H9 (cell line): Measurements from ENCODE around the gene OR52H1. TPM values are rescaled to one million over a fixed set of nuclear protein-coding genes. Genes with fewer than 3 reads are reported as not detected.

Experiments used
- DNase-seq: peaks from one replicate; pipeline ENCODE4 v3.0.0-alpha.2; 2017
- H2AFZ ChIP-seq: one replicate; pipeline ENCODE4 v1.6.1; 2013; ENCODE audit warnings: mild to moderate bottlenecking, low read length, control low read depth, moderate library complexity
- H2AK5ac ChIP-seq: 2 replicates; pipeline ENCODE4 v1.6.1; 2013; ENCODE audit warnings: low read length, control low read depth, mixed read lengths; ENCODE audit not compliant: insufficient read length
- H2BK120ac ChIP-seq: one replicate; pipeline ENCODE4 v1.6.1; 2013; ENCODE audit warnings: low read depth, mild to moderate bottlenecking, low read length, control low read depth, inconsistent platforms; ENCODE audit not compliant: poor library complexity, severe bottlenecking
- H2BK12ac ChIP-seq: 2 replicates; pipeline ENCODE4 v1.6.1; 2013; ENCODE audit warnings: low read length, control low read depth, mixed read lengths, low read depth; ENCODE audit not compliant: insufficient read length
- H2BK15ac ChIP-seq: 2 replicates; pipeline ENCODE4 v1.6.1; 2013; ENCODE audit warnings: low read depth, low read length, control low read depth
- H2BK20ac ChIP-seq: one replicate; pipeline ENCODE4 v1.6.1; 2013; ENCODE audit warnings: low read depth, mild to moderate bottlenecking, low read length, control low read depth, inconsistent platforms; ENCODE audit not compliant: poor library complexity, severe bottlenecking
- H2BK5ac ChIP-seq: 2 replicates; pipeline ENCODE4 v1.6.1; 2013; ENCODE audit warnings: low read length, control low read depth, mixed read lengths; ENCODE audit not compliant: insufficient read length
- H3K14ac ChIP-seq: 2 replicates; pipeline ENCODE4 v1.6.1; 2013; ENCODE audit warnings: low read length, control low read depth; ENCODE audit not compliant: insufficient read depth
- H3K18ac ChIP-seq: 2 replicates; pipeline ENCODE4 v1.6.1; 2013; ENCODE audit warnings: low read depth, mild to moderate bottlenecking, mixed read lengths, low read length, control low read depth; ENCODE audit not compliant: insufficient read length
- H3K23ac ChIP-seq: 2 replicates; pipeline ENCODE4 v1.6.1; 2013; ENCODE audit warnings: low read length, control low read depth, mixed read lengths, low read depth; ENCODE audit not compliant: insufficient read length
- H3K23me2 ChIP-seq: 2 replicates; pipeline ENCODE4 v1.6.1; 2013; ENCODE audit warnings: low read depth, mild to moderate bottlenecking, mixed read lengths, low read length, control low read depth; ENCODE audit not compliant: insufficient read length, poor library complexity, severe bottlenecking
- H3K27ac ChIP-seq: 2 replicates; pipeline ENCODE4 v1.5.1; 2013; ENCODE audit warnings: low read length, control low read depth, mixed read lengths, low read depth; ENCODE audit not compliant: insufficient read length
- H3K27me3 ChIP-seq: 2 replicates; pipeline ENCODE4 v1.6.1; 2013; ENCODE audit warnings: low read length, control low read depth, inconsistent platforms; ENCODE audit not compliant: insufficient read depth
- H3K4ac ChIP-seq: 2 replicates; pipeline ENCODE4 v1.6.1; 2013; ENCODE audit warnings: low read depth, mild to moderate bottlenecking, control low read depth, inconsistent platforms, low read length, moderate library complexity
- H3K4me1 ChIP-seq: 2 replicates; pipeline ENCODE4 v1.6.1; 2013; ENCODE audit warnings: low read length, control low read depth, inconsistent platforms; ENCODE audit not compliant: insufficient read depth
- H3K4me2 ChIP-seq: 2 replicates; pipeline ENCODE4 v1.6.1; 2013; ENCODE audit warnings: low read length, control low read depth, mixed read lengths; ENCODE audit not compliant: insufficient read length, insufficient read depth
- H3K56ac ChIP-seq: 2 replicates; pipeline ENCODE4 v1.6.1; 2013; ENCODE audit warnings: low read depth, mild to moderate bottlenecking, mixed read lengths, low read length, control low read depth; ENCODE audit not compliant: insufficient read length
- H3K79me1 ChIP-seq: 2 replicates; pipeline ENCODE4 v1.6.1; 2013; ENCODE audit warnings: low read depth, mild to moderate bottlenecking, moderate library complexity, low read length, control low read depth, inconsistent platforms; ENCODE audit not compliant: insufficient read depth, poor library complexity, severe bottlenecking
- H3K79me2 ChIP-seq: 2 replicates; pipeline ENCODE4 v1.6.1; 2013; ENCODE audit warnings: low read length, control low read depth, inconsistent platforms; ENCODE audit not compliant: insufficient read depth
- H3K9ac ChIP-seq: 2 replicates; pipeline ENCODE4 v1.6.1; 2013; ENCODE audit warnings: low read length, control low read depth, mixed read lengths; ENCODE audit not compliant: insufficient read length; ENCODE audit errors: extremely low read depth
- H3K9me3 ChIP-seq: one replicate; pipeline ENCODE4 v1.6.1; 2013; ENCODE audit warnings: low read depth, low read length, inconsistent platforms; ENCODE audit not compliant: control insufficient read depth
- H3T11ph ChIP-seq: one replicate; pipeline ENCODE4 v1.6.1; 2013; ENCODE audit warnings: mild to moderate bottlenecking, low read length, control low read depth, inconsistent platforms
- H4K20me1 ChIP-seq: one replicate; pipeline ENCODE4 v1.6.1; 2013; ENCODE audit not compliant: control insufficient read depth, insufficient read length, insufficient read depth
- H4K5ac ChIP-seq: 2 replicates; pipeline ENCODE4 v1.6.1; 2013; ENCODE audit warnings: low read depth, mild to moderate bottlenecking, mixed read lengths, low read length, control low read depth; ENCODE audit not compliant: insufficient read length
- H4K8ac ChIP-seq: replicated peaks from 2 replicates; pipeline ENCODE4 v1.6.1; 2013; ENCODE audit warnings: low read length, control low read depth, mixed read lengths, low read depth; ENCODE audit not compliant: insufficient read length
- H4K91ac ChIP-seq: 2 replicates; pipeline ENCODE4 v1.6.1; 2013; ENCODE audit warnings: low read depth, mild to moderate bottlenecking, moderate library complexity, mixed read lengths, low read length, control low read depth; ENCODE audit not compliant: insufficient read length
- H3K27ac Mint-ChIP-seq, 3 experiments: 2 replicates in 2 of 3; 3 replicates in 1 of 3; pipeline ENCODE4 v1.8.0; 2020 to 2021; ENCODE audit warnings: mixed read lengths in 3 of 3, mild to moderate bottlenecking in 1 of 3, moderate library complexity in 1 of 3
- H3K27me3 Mint-ChIP-seq: 2 replicates; pipeline ENCODE4 v1.8.0; 2021; ENCODE audit warnings: low read depth, mild to moderate bottlenecking, moderate library complexity, mixed read lengths
- H3K36me3 Mint-ChIP-seq, 3 experiments: 2 replicates in 2 of 3; 3 replicates in 1 of 3; pipeline ENCODE4 v1.8.0; 2020 to 2021; ENCODE audit warnings: low read depth in 3 of 3, mixed read lengths in 3 of 3; ENCODE audit not compliant: insufficient read depth in 1 of 3
- H3K4me1 Mint-ChIP-seq, 2 experiments: 2 replicates each; pipeline ENCODE4 v1.8.0; 2020; ENCODE audit warnings: mixed read lengths in 2 of 2
- H3K4me3 Mint-ChIP-seq, 2 experiments: 2 replicates in 1 of 2; 3 replicates in 1 of 2; pipeline ENCODE4 v1.8.0; 2020 to 2021; ENCODE audit warnings: mild to moderate bottlenecking in 2 of 2, mixed read lengths in 2 of 2, moderate library complexity in 1 of 2
- H3K9me3 Mint-ChIP-seq, 2 experiments: 2 replicates in 1 of 2; 3 replicates in 1 of 2; pipeline ENCODE4 v1.8.0; 2020; ENCODE audit warnings: mild to moderate bottlenecking in 2 of 2, mixed read lengths in 2 of 2, moderate library complexity in 1 of 2
- CTCF ChIP-seq: fragments of 200-600 bp; sonication (generic); conservative IDR thresholded peaks from 3 replicates; pipeline ENCODE4 v1.8.0; 2021; ENCODE audit warnings: antibody characterized with exemption, mild to moderate bottlenecking
- total RNA-seq: library from RNA; stranded (reverse); gene quantifications from 2 replicates; pipeline ENCODE4 v1.2.1, GENCODE V29; 2021

Gene OR52H1
- total RNA-seq, 1 experiment from 2014 or later, result not detected

GRCh38 chr11:5577101-5577500 lies 28.8 kb upstream of the OR52H1 start:
- Histone ChIP-seq H3K23ac (no peak overlapping the region), H4K91ac (no peak overlapping the region), H4K20me1 (no peaks in the 10 kb centered on the region), H2BK120ac (no peak overlapping the region), H2BK20ac (no peak overlapping the region), H3K4me1 (no peaks in the 10 kb centered on the region; the same call in 1 of the 2 replicates), H3K9me3 (no peaks in the 10 kb centered on the region), H3K4ac (no peak overlapping the region), H2BK15ac (no peak overlapping the region), H3K4me2 (no peak overlapping the region), H3K9ac (no peak overlapping the region), H3K79me2 (no peaks in the 10 kb centered on the region), H3K23me2 (no peaks in the 10 kb centered on the region), H3K27ac (no peak overlapping the region), H4K8ac (no peak overlapping the region), H3K79me1 (no peaks in the 10 kb centered on the region), H3K14ac (no peak overlapping the region), H2BK5ac (no peak overlapping the region), H3T11ph (no peak overlapping the region), H4K5ac (no peak overlapping the region), H2AK5ac (no peak overlapping the region), H3K56ac (no peak overlapping the region), H3K27me3 (no peaks in the 10 kb centered on the region), H2AFZ (no peak overlapping the region), H2BK12ac (no peak overlapping the region), H3K18ac (no peak overlapping the region)
- Mint-ChIP-seq H3K36me3 (no peaks in the 10 kb centered on the region), H3K4me3 (no peak overlapping the region), H3K9me3 (no peaks in the 10 kb centered on the region), H3K4me1 (no peaks in the 10 kb centered on the region), H3K27ac (no peak overlapping the region), H3K27me3 (no peaks in the 10 kb centered on the region)
- TF ChIP-seq CTCF, result no peak
- DNase-seq, result no peak
